ENCODE results near the gene GSG1L. TPM values are rescaled to one million over a fixed set of nuclear protein-coding genes. Genes with fewer than 3 reads are reported as not detected.

The GSG1L gene
- total RNA-seq, 1 donor from 2014 or later: not detected

GRCh38 chr16:27841911-27842310 lies 221.6 kb downstream of the GSG1L start:
- no peaks in the 10 kb centered on the region for H3K27me3 ChIP-seq (ENCODE audit: control insufficient read depth, insufficient read depth, low read length)
- no peak overlapping the region for H3K4me3 ChIP-seq (ENCODE audit: low read depth, low read length)
- H3K36me3 ChIP-seq (ENCODE audit: control insufficient read depth, insufficient read depth, low read length): no peaks in the 10 kb centered on the region
- no peak for DNase-seq (ENCODE audit: low read depth)
- no peak for TF ChIP-seq CTCF (IDR thresholded peaks at IDR 0.05; ENCODE audit: insufficient read depth, low read length, poor library complexity, severe bottlenecking)

DNA sequence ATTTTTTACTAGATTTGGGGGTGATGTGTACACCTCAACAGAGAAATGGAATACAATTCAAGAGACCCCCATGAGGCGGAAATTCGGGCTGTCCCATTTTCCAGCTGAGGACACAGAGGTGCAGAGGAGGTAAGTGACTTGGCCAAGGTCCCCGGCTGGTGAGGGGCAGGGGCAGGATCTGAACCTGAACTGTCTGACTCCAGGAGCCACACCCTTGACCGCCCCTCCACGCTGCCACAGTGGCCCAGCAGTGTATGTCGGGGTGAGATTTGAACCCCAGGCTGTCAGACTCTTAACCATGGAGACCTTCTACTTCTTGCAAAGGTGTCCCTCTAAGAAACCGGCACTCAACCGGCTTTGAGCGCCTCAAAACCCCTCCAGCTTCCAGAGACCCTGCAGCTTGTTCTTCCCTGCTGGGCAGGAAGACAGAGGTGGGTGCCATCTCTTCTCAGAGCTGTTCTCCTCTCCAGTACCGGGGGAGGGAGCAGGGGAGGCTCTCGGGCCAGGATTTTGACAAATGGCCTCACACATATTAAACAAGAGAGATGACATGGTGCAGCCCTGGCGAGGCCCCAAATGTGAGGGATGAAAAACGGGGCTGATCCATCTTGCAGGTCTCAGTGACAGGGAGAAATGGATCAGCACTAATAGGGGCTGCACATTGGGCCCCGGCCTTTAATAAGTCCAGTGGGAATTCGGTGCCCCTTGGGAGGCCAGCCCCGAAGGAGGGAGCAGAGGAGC lies 222.3 kb downstream of the GSG1L start:
- H3K27me3 ChIP-seq (ENCODE audit: control insufficient read depth, insufficient read depth, low read length): no peaks in the 10 kb centered on the region
- H3K4me3 ChIP-seq (ENCODE audit: low read depth, low read length): no peak overlapping the region
- H3K36me3 ChIP-seq (ENCODE audit: control insufficient read depth, insufficient read depth, low read length): no peaks in the 10 kb centered on the region
- no peak for DNase-seq (ENCODE audit: low read depth)
- no peak for TF ChIP-seq CTCF (IDR thresholded peaks at IDR 0.05; ENCODE audit: insufficient read depth, low read length, poor library complexity, severe bottlenecking)

DNA sequence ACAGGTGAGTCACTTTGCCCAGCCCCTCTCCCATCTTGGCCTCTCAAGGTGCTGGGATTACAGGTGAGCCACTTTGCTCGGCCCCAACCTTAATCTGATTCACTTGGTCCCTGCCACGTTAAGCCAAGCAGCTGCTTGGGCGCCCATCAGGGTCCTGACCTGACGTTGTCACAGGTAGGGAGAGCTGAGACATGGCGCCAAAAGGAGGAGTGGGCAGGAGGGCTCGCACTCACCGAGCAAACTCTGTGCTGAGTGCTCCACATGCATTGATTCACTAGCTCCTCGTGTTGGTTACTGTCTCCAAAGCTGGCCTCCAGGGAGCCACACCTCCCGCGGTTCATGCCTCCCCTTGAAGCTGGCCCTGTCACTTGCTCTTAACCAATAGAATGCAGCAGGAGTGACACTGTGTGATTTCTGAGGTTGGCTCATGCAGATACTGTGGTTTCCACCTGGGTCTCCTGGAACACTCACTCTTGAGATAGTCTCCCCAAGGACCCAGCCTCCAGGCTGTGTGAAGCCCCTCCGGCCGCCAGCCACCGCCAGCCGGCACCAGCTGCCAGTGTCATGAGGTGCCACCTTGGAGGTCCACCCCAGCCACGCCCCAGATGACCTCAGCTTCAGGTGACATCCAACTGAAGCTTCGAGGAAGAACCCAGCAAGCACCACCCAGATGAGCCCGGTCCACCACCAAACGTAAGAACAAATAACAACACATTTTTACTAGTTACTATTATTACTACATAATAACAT lies 223.0 kb downstream of the GSG1L start:
- H3K27me3 ChIP-seq (ENCODE audit: control insufficient read depth, insufficient read depth, low read length): no peaks in the 10 kb centered on the region
- no peak for DNase-seq (ENCODE audit: low read depth)
- H3K36me3 ChIP-seq (ENCODE audit: control insufficient read depth, insufficient read depth, low read length): no peaks in the 10 kb centered on the region
- H3K4me3 ChIP-seq (ENCODE audit: low read depth, low read length): no peak overlapping the region
- no peak for TF ChIP-seq CTCF (IDR thresholded peaks at IDR 0.05; ENCODE audit: insufficient read depth, low read length, poor library complexity, severe bottlenecking)

GRCh38 chr16:27839419-27839818 lies 224.1 kb downstream of the GSG1L start:
- TF ChIP-seq CTCF (IDR thresholded peaks at IDR 0.05; ENCODE audit: insufficient read depth, low read length, poor library complexity, severe bottlenecking): no peak
- Histone ChIP-seq H3K4me3 (ENCODE audit: low read depth, low read length) (no peak overlapping the region), H3K27me3 (ENCODE audit: control insufficient read depth, insufficient read depth, low read length) (no peaks in the 10 kb centered on the region), H3K36me3 (ENCODE audit: control insufficient read depth, insufficient read depth, low read length) (no peaks in the 10 kb centered on the region)
- no peak for DNase-seq (ENCODE audit: low read depth)

DNA sequence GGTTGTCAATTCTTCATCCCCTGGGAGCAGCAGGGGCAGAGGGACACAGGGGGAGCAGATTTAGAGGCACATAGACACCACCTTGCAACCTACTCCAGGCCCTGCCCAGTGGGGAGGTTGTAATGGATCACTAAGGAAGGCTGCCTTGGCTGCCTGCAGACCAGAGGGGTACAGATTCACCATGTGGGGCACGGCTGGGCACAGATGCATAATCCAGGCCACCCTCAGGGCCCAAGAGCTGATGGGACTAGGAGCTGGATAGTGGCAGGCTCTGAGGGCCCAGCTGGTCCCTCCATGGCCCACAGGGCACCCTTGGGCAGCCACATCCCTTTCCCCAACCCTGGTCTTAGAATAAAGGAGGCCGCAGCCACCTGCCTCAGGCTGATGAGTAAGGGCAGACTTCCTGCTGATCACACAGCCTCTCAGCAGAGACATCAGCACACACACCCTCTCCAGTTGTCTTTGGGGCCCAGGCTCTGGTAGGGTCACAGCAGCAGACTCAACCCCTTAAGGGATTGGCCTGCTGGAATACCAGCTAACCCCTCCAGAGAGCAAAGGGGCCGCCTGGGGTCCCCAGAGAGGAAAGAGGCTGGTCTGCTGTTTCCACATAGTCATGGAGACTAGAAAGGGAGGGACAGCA lies 224.9 kb downstream of the GSG1L start:
- TF ChIP-seq CTCF (IDR thresholded peaks at IDR 0.05; ENCODE audit: insufficient read depth, low read length, poor library complexity, severe bottlenecking): no peak
- Histone ChIP-seq H3K27me3 (ENCODE audit: control insufficient read depth, insufficient read depth, low read length) (no peaks in the 10 kb centered on the region), H3K36me3 (ENCODE audit: control insufficient read depth, insufficient read depth, low read length) (no peaks in the 10 kb centered on the region), H3K4me3 (ENCODE audit: low read depth, low read length) (no peak overlapping the region)
- no peak for DNase-seq (ENCODE audit: low read depth)

Measured in kidney epithelial cell (primary cell).